H1 (cell line): ENCODE data around the gene PSMD3. TPM values are rescaled to one million over a fixed set of nuclear protein-coding genes. Genes with fewer than 3 reads are reported as not detected.

ENCODE experiments used
- CTCF ChIA-PET: fragments of 300-600 bp; sonication (Branson Sonifier 250); formaldehyde crosslinking; loops from one replicate; lab custom pipeline; 2021; ENCODE audit not compliant: partially characterized antibody; lab: Charles Lee
- POLR2A ChIA-PET: fragments of 300-600 bp; sonication (Branson Sonifier 250); formaldehyde crosslinking; loops from one replicate; lab custom pipeline; 2021; ENCODE audit warnings: inconsistent platforms; ENCODE audit not compliant: partially characterized antibody; lab: Charles Lee
- DNase-seq, 2 experiments: peaks; one replicate each; pipeline versions ENCODE4 v3.0.0 to v3.0.0-alpha.2; 2010 to 2022; ENCODE audit warnings: low spot score in 2 of 2, low read depth in 1 of 2, mixed read lengths in 1 of 2
- FAIRE-seq: peaks from 2 replicates; lab custom pipeline; 2011; peaks lifted over from hg19 to GRCh38; lab: Jason Lieb, UNC
- H2AFZ ChIP-seq: 2 replicates; pipeline ENCODE4 v1.8.1; 2012; ENCODE audit warnings: low read length, inconsistent platforms
- H2AK5ac ChIP-seq: 2 replicates; pipeline ENCODE4 v1.6.1; 2013; ENCODE audit warnings: low read depth, low read length
- H2BK120ac ChIP-seq: replicated peaks from 2 replicates; pipeline ENCODE3; 2013; ENCODE audit warnings: low read depth, low read length, inconsistent platforms
- H2BK12ac ChIP-seq: 2 replicates; pipeline ENCODE4 v1.6.1; 2013; ENCODE audit warnings: low read depth, low read length
- H2BK15ac ChIP-seq: 2 replicates; pipeline ENCODE4 v1.6.1; 2013; ENCODE audit warnings: low read length
- H2BK20ac ChIP-seq: 2 replicates; pipeline ENCODE4 v1.6.1; 2013; ENCODE audit warnings: low read length
- H2BK5ac ChIP-seq: 2 replicates; pipeline ENCODE4 v1.6.1; 2013; ENCODE audit warnings: low read depth, low read length
- H3K14ac ChIP-seq: 2 replicates; pipeline ENCODE4 v1.6.1; 2013; ENCODE audit warnings: inconsistent platforms; ENCODE audit not compliant: insufficient read length
- H3K18ac ChIP-seq: 2 replicates; pipeline ENCODE4 v1.6.1; 2013; ENCODE audit warnings: low read length; ENCODE audit errors: extremely low read depth
- H3K23ac ChIP-seq: 2 replicates; pipeline ENCODE4 v1.6.1; 2013; ENCODE audit warnings: inconsistent platforms; ENCODE audit not compliant: insufficient read length
- H3K23me2 ChIP-seq: 2 replicates; pipeline ENCODE4 v1.6.1; 2013; ENCODE audit warnings: low read depth, low read length
- H3K27ac ChIP-seq: 2 replicates; pipeline ENCODE4 v1.6.1; 2011; ENCODE audit warnings: low read depth, low read length, inconsistent platforms
- H3K27me3 ChIP-seq, 4 experiments: replicated peaks in 1 of 4; 1 replicate in 1 of 4; 2 replicates in 3 of 4; pipeline versions ENCODE4 v1.6.1 to v1.8.1; 2011 to 2013; ENCODE audit warnings: low read length in 3 of 4, mild to moderate bottlenecking in 3 of 4, inconsistent platforms in 2 of 4, mixed read lengths in 2 of 4, moderate library complexity in 1 of 4; ENCODE audit not compliant: control insufficient read depth in 3 of 4, insufficient read depth in 3 of 4; ENCODE audit errors: extremely low read depth in 1 of 4
- H3K36me3 ChIP-seq, 4 experiments: 2 replicates each; pipeline versions ENCODE4 v1.6.1 to v1.8.1; 2011 to 2013; ENCODE audit warnings: mild to moderate bottlenecking in 4 of 4, low read length in 3 of 4, moderate library complexity in 2 of 4, control low read depth in 1 of 4, inconsistent platforms in 1 of 4; ENCODE audit not compliant: insufficient read depth in 4 of 4, control insufficient read depth in 2 of 4
- H3K4ac ChIP-seq: replicated peaks from 2 replicates; pipeline ENCODE3; 2013; ENCODE audit warnings: low read length, low read depth, mixed read lengths, inconsistent platforms; ENCODE audit not compliant: insufficient read length
- H3K4me1 ChIP-seq, 4 experiments: replicated peaks in 1 of 4; 1 replicate in 1 of 4; 2 replicates in 3 of 4; pipeline versions ENCODE4 v1.6.1 to v1.8.1; 2011 to 2013; ENCODE audit warnings: low read length in 3 of 4, inconsistent platforms in 2 of 4, mixed read lengths in 1 of 4; ENCODE audit not compliant: insufficient read depth in 4 of 4, control insufficient read depth in 3 of 4
- H3K4me2 ChIP-seq, 2 experiments: 2 replicates each; pipeline versions ENCODE4 v1.6.1 to v1.8.1; 2011 to 2013; ENCODE audit warnings: low read depth in 2 of 2, low read length in 2 of 2, control low read depth in 1 of 2, inconsistent platforms in 1 of 2, mild to moderate bottlenecking in 1 of 2; ENCODE audit not compliant: insufficient read depth in 1 of 2
- H3K4me3 ChIP-seq, 4 experiments: fragments of 200-600, 300-600 bp in 1 of 4; sonication (generic), shearing (Covaris generic), sonication (Bioruptor Twin) in 1 of 4; 2 replicates each; pipeline versions ENCODE4 v1.5.1 to v1.8.1; 2011 to 2016; ENCODE audit warnings: low read length in 4 of 4, low read depth in 3 of 4, control low read depth in 2 of 4, inconsistent platforms in 2 of 4, mild to moderate bottlenecking in 2 of 4, mixed read lengths in 1 of 4, moderate library complexity in 1 of 4; ENCODE audit not compliant: insufficient read depth in 2 of 4; ENCODE audit errors: extremely low read depth in 1 of 4
- H3K56ac ChIP-seq: replicated peaks from 2 replicates; pipeline ENCODE3; 2013; ENCODE audit warnings: low read depth, mild to moderate bottlenecking, mixed read lengths, low read length, inconsistent platforms; ENCODE audit not compliant: insufficient read length
- H3K79me1 ChIP-seq: 2 replicates; pipeline ENCODE4 v1.6.1; 2013; ENCODE audit warnings: low read depth, low read length, control low read depth
- H3K79me2 ChIP-seq, 2 experiments: 2 replicates each; pipeline versions ENCODE4 v1.6.1 to v1.8.1; 2012 to 2013; ENCODE audit warnings: low read length in 2 of 2, mild to moderate bottlenecking in 2 of 2, inconsistent platforms in 1 of 2; ENCODE audit not compliant: insufficient read depth in 2 of 2, control insufficient read depth in 1 of 2
- H3K9ac ChIP-seq, 4 experiments: replicated peaks in 1 of 4; 1 replicate in 1 of 4; 2 replicates in 3 of 4; pipeline versions ENCODE4 v1.6.1 to v1.8.1; 2011 to 2013; ENCODE audit warnings: low read depth in 3 of 4, low read length in 3 of 4, control low read depth in 2 of 4, mild to moderate bottlenecking in 2 of 4, moderate library complexity in 2 of 4, inconsistent platforms in 1 of 4; ENCODE audit errors: extremely low read depth in 1 of 4
- H3K9me3 ChIP-seq, 2 experiments: 2 replicates each; pipeline versions ENCODE4 v1.6.1 to v1.8.1; 2012 to 2013; ENCODE audit warnings: mild to moderate bottlenecking in 2 of 2, moderate library complexity in 2 of 2, control low read depth in 1 of 2, inconsistent platforms in 1 of 2, low read depth in 1 of 2, low read length in 1 of 2, mixed read lengths in 1 of 2; ENCODE audit not compliant: insufficient read depth in 2 of 2
- H4K20me1 ChIP-seq, 2 experiments: replicated peaks in 1 of 2; 2 replicates each; pipeline versions ENCODE3 to v1.8.1; 2011 to 2013; ENCODE audit warnings: inconsistent platforms in 2 of 2, low read length in 2 of 2, mild to moderate bottlenecking in 1 of 2; ENCODE audit not compliant: insufficient read depth in 2 of 2, control insufficient read depth in 1 of 2
- H4K5ac ChIP-seq: 2 replicates; pipeline ENCODE4 v1.6.1; 2013; ENCODE audit warnings: low read length, low read depth, mixed read lengths, inconsistent platforms; ENCODE audit not compliant: insufficient read length
- H4K8ac ChIP-seq: 2 replicates; pipeline ENCODE4 v1.8.0; 2013; ENCODE audit warnings: mild to moderate bottlenecking, moderate library complexity, low read length, inconsistent platforms; ENCODE audit not compliant: insufficient read depth; ENCODE audit errors: extremely low read depth
- H4K91ac ChIP-seq: replicated peaks from 2 replicates; pipeline ENCODE3; 2013; ENCODE audit warnings: low read length, mixed read lengths, inconsistent platforms; ENCODE audit not compliant: insufficient read length
- ASH2L ChIP-seq: fragments of 200-600, 300-600 bp; sonication (generic); IDR thresholded peaks from one replicate; pipeline ENCODE4 v1.7.1; 2017; ENCODE audit warnings: low read length
- BCL11A ChIP-seq, 2 experiments: IDR thresholded peaks; one replicate each; pipeline ENCODE4 v1.6.1; 2011; ENCODE audit warnings: low read depth in 2 of 2, low read length in 2 of 2, mild to moderate bottlenecking in 2 of 2
- CBX5 ChIP-seq: fragments of 300-800, 300-1000 bp; sonication (generic); IDR thresholded peaks from 2 replicates; pipeline ENCODE4 v1.7.1; 2016; ENCODE audit warnings: antibody characterized with exemption, low read length, low read depth
- FOSL1 ChIP-seq: IDR thresholded peaks from 2 replicates; pipeline ENCODE4 v1.6.1; 2011; ENCODE audit warnings: mild to moderate bottlenecking, low read depth, low read length, moderate library complexity; ENCODE audit not compliant: insufficient read depth
- KDM5A ChIP-seq: fragments of 200-600 bp; IDR thresholded peaks from 2 replicates; pipeline ENCODE4 v1.7.1; 2012; ENCODE audit warnings: mild to moderate bottlenecking, low read length, inconsistent platforms, mixed read lengths
- MAFK ChIP-seq: IDR thresholded peaks from 2 replicates; pipeline ENCODE4 v1.6.1; 2012; ENCODE audit warnings: low read depth, mild to moderate bottlenecking, improper control_type of control experiment, low read length
- SP1 ChIP-seq: IDR thresholded peaks from 2 replicates; pipeline ENCODE4 v1.6.1; 2011; ENCODE audit warnings: low read depth, low read length
- SP2 ChIP-seq: IDR thresholded peaks from 2 replicates; pipeline ENCODE4 v1.6.1; 2012; ENCODE audit warnings: mild to moderate bottlenecking, low read length, inconsistent platforms
- TEAD4 ChIP-seq: IDR thresholded peaks from 2 replicates; pipeline ENCODE4 v1.6.1; 2012; ENCODE audit warnings: low read depth, low read length, inconsistent platforms, mixed read lengths
- YY1 ChIP-seq: IDR thresholded peaks from 2 replicates; pipeline ENCODE4 v1.6.1; 2011; ENCODE audit warnings: low read depth, mild to moderate bottlenecking, low read length
- ZNF274 ChIP-seq: IDR thresholded peaks from 2 replicates; pipeline ENCODE4 v1.7.0; 2012; ENCODE audit warnings: low read length, borderline replicate concordance; ENCODE audit errors: extremely low read depth
- WGBS, 2 experiments: shearing (Covaris generic) in 1 of 2; methylation state at CpG; one replicate each; pipeline versions ENCODE4 v1.1.6 to v1.1.7; 2013 to 2015; ENCODE audit warnings: low lambda C conversion rate in 2 of 2, mixed read lengths in 2 of 2, inconsistent platforms in 1 of 2, low coverage in 1 of 2, missing lambda C conversion rate in 1 of 2; ENCODE audit not compliant: insufficient replicate concordance in 2 of 2, insufficient coverage in 1 of 2, insufficient read length in 1 of 2; ENCODE audit errors: extremely low coverage in 1 of 2, missing lambda C conversion rate in 1 of 2; 5-methylcytosine and 5-hydroxymethylcytosine counted together
- polyA plus RNA-seq, 7 experiments: library from polyadenylated mRNA; depleted of rRNA in 3 of 7; stranded (reverse) in 5 of 7; unstranded in 2 of 7; fragments of >200 nt in 5 of 7; fragments of 200-250 nt in 2 of 7; gene quantifications; 1 replicate in 5 of 7; 2 replicates in 1 of 7; 4 replicates in 1 of 7; pipeline versions ENCODE4 v1.2.1 to v1.2.3, GENCODE V29; 2011 to 2013; ENCODE audit warnings: missing spikeins in 2 of 7, mixed read lengths in 2 of 7
- total RNA-seq: library from RNA; stranded (reverse); fragmentation: NEBNext Ultra II Directional; extraction: Animal tissue kit (Norgen Biotek cat#: 25700); gene quantifications from 2 replicates; pipeline ENCODE4 v1.2.1, GENCODE V29; 2021

PSMD3 gene
- total and polyA plus RNA-seq, 2 of the 8 experiments (the other 6 are each of a cell fraction or from before 2014, with no cell fraction given): 151 to 198 TPM

DNA sequence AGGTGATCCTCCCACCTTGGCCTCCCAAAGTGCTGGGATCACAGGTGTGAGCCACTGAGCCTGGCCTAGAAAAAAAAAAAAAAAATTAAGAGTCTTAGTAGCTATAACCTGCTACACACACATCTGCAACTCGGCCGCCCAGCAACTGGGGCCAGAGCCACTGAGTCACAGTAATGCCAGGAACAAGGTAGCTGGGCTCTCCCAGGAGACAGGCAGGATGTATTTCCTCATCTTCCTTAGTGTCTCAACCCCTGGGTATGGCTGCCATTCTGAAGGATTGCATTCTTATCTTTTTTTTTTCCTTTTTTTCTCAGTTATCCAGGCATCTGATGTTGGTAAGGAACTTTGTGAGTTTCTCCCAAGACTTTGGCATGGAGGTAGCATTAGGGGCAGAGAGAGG, 7.1 kb upstream of the PSMD3 start:
- no peaks in the 10 kb centered on the region for H3K36me3 ChIP-seq
- FAIRE-seq (no peak), DNase-seq (no peak)
- no peak overlapping the region for H3K27ac ChIP-seq
- H3K23me2 ChIP-seq: no peaks in the 10 kb centered on the region
- no peak overlapping the region for H3K18ac ChIP-seq
- H3K4ac ChIP-seq: no peak overlapping the region
- 93% methylated on average over 2 of the region's 2 CpGs; no CpG with 5 or more reads in 1 of the 2 experiments for WGBS, 2 experiments
- H3K4me3 ChIP-seq: no peak overlapping the region
- H4K20me1 ChIP-seq: no peaks in the 10 kb centered on the region
- no peak overlapping the region for H4K5ac ChIP-seq
- no peaks in the 10 kb centered on the region for H3K79me1 ChIP-seq
- no peak overlapping the region for H2AK5ac ChIP-seq
- ChIA-PET POLR2A (no interaction called here), CTCF (interaction anchor here (0.6 to 11.9 kb wide), 5 partner anchors 10 to 257 kb away, joined by 3 to 96 read pairs (median 3); partner anchors contain the start of gene GSDMA)
- H3K27me3 ChIP-seq: peaks cover 0 to 3% (median 1%) of the 10 kb centered on the region in 4 experiments; a peak in 2 of 7 replicates
- H3K56ac ChIP-seq: no peak overlapping the region
- H3K14ac ChIP-seq: no peak overlapping the region
- H2BK15ac ChIP-seq: no peak overlapping the region
- no peak for TF ChIP-seq KDM5A
- TF ChIP-seq MAFK: no peak
- TF ChIP-seq BCL11A (IDR thresholded peaks at IDR 0.05; ENCODE audit: low read depth in 2 of 2, low read length in 2 of 2): no peak
- no peak for TF ChIP-seq FOSL1
- no peak for TF ChIP-seq SP2
- TF ChIP-seq CBX5: no peak
- no peak for TF ChIP-seq YY1
- no peak for TF ChIP-seq ASH2L
- no peak for TF ChIP-seq ZNF274
- TF ChIP-seq TEAD4: no peak
- no peak for TF ChIP-seq SP1
- H3K23ac ChIP-seq: no peak overlapping the region
- H4K8ac ChIP-seq: no peak overlapping the region
- no peaks in the 10 kb centered on the region for H3K9me3 ChIP-seq
- no peak overlapping the region for H2BK20ac ChIP-seq
- H2BK5ac ChIP-seq: no peak overlapping the region
- no peak overlapping the region for H2AFZ ChIP-seq
- H3K9ac ChIP-seq: no peak overlapping the region
- H4K91ac ChIP-seq: no peak overlapping the region
- no peaks in the 10 kb centered on the region; a peak in 1 of 7 replicates for H3K4me1 ChIP-seq
- H3K4me2 ChIP-seq: no peak overlapping the region
- H3K79me2 ChIP-seq: no peaks in the 10 kb centered on the region
- H2BK120ac ChIP-seq: no peak overlapping the region
- no peak overlapping the region for H2BK12ac ChIP-seq
